Panc1 (cell line): Measurements from ENCODE around the gene NR6A1.

Experiments used
- CTCF ChIP-seq: fragments of 450-650 bp; IDR thresholded peaks from 2 replicates; pipeline ENCODE4 v1.5.1; 2017; ENCODE audit warnings: mild to moderate bottlenecking
- TCF7L2 ChIP-seq: IDR thresholded peaks from 2 replicates; pipeline ENCODE4 v1.6.1; 2011; ENCODE audit warnings: mild to moderate bottlenecking, low read depth, low read length, inconsistent platforms

DNA sequence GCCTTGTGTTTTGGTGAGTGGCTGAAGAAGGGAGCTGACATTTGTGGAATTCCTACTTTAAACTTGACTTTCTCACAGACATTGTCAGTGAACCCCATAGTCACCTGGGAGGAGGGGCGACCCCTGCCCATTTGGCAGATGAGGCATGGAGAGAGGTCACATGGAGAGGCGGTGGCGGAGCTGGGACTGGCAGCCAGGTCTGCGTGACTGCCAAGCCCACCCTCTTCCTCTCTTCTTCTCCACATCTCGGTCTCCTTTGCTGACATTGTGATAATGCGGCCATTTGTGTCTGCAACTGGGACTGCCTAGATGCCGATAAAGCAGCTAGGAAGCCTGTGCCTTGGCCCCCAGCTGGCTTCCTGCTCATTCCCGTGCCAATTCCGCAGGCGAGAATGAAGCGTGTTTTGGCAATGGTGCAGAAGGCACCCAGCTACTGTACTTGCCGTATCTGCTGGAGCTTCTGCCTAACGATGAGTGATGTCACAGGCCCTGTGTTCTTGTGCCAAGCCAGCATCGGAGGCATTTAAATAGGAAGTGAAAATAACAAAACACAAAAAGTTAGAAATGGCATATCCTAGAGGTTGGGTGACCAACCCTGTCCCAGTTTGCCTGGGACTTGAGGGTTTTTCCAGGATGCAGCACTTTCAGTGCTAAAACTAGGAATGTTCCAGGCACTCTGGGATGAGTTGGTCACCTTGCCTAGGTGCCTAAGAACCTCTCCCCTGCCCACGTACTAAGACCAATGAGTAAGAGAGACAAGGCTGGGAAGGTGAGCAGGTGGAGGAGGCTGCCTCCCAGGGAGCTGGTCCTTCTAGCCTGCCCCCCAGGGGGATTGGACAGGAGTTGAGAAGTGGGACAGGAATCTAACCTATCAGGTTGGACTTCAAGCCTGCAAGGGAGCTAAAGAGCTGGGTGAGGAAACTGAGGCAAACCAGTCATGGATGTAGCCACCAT lies 29.5 kb upstream of the NR6A1 start:
- TF ChIP-seq CTCF (no peak), TCF7L2 (no peak)
